Gastroesophageal sphincter (tissue), 3 donors: ENCODE data around the gene JPT2.

Experiments
- POLR2A ChIP-seq, 2 donors: fragments of 450-650 bp; IDR thresholded peaks; one replicate each; pipeline ENCODE4 v1.6.1; 2017; ENCODE audit warnings: antibody characterized with exemption in 2 of 2, mild to moderate bottlenecking in 2 of 2, moderate library complexity in 1 of 2
- POLR2AphosphoS5 ChIP-seq: sonication (generic); formaldehyde crosslinking; IDR thresholded peaks from one replicate; pipeline ENCODE4 v1.6.1; 2017; ENCODE audit warnings: antibody characterized with exemption
- TF ChIP-seq, protein P1 (sequence below), 4 experiments: fragments of 200-600 bp in 2 of 4; fragments of 450-650 bp in 2 of 4; sonication (generic) in 1 of 4; IDR thresholded peaks; one replicate each; pipeline ENCODE4 v1.5.1; 2017 to 2019; ENCODE audit warnings: antibody characterized with exemption in 4 of 4, mild to moderate bottlenecking in 2 of 4, moderate library complexity in 2 of 4

DNA sequence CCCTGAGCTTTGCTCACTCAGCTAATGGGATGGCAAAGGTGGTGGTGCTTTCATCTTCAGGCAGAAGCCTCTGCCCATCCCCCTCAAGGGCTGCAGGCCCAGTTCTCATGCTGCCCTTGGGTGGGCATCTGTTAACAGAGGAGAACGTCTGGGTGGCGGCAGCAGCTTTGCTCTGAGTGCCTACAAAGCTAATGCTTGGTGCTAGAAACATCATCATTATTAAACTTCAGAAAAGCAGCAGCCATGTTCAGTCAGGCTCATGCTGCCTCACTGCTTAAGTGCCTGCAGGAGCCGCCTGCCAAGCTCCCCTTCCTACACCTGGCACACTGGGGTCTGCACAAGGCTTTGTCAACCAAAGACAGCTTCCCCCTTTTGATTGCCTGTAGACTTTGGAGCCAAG lies 22.2 kb downstream of the JPT2 start:
- TF ChIP-seq, protein P1, sequence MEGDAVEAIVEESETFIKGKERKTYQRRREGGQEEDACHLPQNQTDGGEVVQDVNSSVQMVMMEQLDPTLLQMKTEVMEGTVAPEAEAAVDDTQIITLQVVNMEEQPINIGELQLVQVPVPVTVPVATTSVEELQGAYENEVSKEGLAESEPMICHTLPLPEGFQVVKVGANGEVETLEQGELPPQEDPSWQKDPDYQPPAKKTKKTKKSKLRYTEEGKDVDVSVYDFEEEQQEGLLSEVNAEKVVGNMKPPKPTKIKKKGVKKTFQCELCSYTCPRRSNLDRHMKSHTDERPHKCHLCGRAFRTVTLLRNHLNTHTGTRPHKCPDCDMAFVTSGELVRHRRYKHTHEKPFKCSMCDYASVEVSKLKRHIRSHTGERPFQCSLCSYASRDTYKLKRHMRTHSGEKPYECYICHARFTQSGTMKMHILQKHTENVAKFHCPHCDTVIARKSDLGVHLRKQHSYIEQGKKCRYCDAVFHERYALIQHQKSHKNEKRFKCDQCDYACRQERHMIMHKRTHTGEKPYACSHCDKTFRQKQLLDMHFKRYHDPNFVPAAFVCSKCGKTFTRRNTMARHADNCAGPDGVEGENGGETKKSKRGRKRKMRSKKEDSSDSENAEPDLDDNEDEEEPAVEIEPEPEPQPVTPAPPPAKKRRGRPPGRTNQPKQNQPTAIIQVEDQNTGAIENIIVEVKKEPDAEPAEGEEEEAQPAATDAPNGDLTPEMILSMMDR (IDR thresholded peaks at IDR 0.05): no peak
- TF ChIP-seq POLR2AphosphoS5 (no peak), POLR2A (IDR thresholded peaks at IDR 0.05) (no peak)
